ENCODE results near the gene GOLM1. TPM values are rescaled to one million over a fixed set of nuclear protein-coding genes. Genes with fewer than 3 reads are reported as not detected.

GOLM1 gene
- total and polyA plus RNA-seq, 2 of the 4 experiments (the other 2 are of a cell fraction) = 54.8 to 59.2 TPM

DNA sequence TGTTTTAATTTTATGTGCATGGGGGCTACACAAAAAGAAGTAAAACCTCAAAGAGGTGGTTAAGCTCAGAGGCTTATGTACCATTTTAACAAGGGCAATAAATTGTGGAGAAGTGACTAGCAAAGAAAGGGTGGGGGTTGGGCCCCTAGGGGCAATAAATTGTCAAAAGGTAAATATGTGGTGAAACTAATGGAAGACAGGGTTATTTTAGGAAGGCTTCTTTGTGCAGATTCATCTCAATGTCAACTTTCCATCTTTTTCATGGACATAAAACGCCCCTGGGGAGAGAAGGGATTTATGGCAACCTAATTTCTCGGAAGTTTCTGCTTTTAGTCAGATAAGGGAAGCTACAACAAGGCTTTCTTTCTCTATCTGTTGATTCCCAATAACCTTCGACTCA lies 42.5 kb upstream of the GOLM1 start:
- no peak overlapping the region for H2AK5ac ChIP-seq (ENCODE audit: low read depth, low read length)
- H3K56ac ChIP-seq (ENCODE audit: extremely low read depth, insufficient read depth, low read length) = no peak overlapping the region
- H3K4me3 ChIP-seq (ENCODE audit: insufficient read depth, low read depth, low read length) = no peak overlapping the region
- no peak overlapping the region for H4K8ac ChIP-seq (ENCODE audit: low read depth in 2 of 2, low read length in 2 of 2)
- CTCF ChIA-PET = interaction anchor here (0.7 kb wide), 1 partner anchor 18 kb away, joined by 3 read pairs; no protein-coding TSS in a partner anchor
- H3K27ac ChIP-seq (ENCODE audit: insufficient read depth, low read length) = no peak overlapping the region
- H3K4me1 ChIP-seq (ENCODE audit: control insufficient read depth, insufficient read depth, low read length) = no peaks in the 10 kb centered on the region
- H3K9me3 ChIP-seq (ENCODE audit: control insufficient read depth, insufficient read depth, low read length) = no peaks in the 10 kb centered on the region; the same call in 1 of the 2 replicates
- ATAC-seq (ENCODE audit: low read depth) (no peak), DNase-seq (no peak)
- no peak overlapping the region for H2BK20ac ChIP-seq (ENCODE audit: low read depth, low read length)
- no peak overlapping the region for H2BK120ac ChIP-seq (ENCODE audit: low read depth, low read length)
- H2AFZ ChIP-seq (replicated peaks; ENCODE audit: low read length, poor library complexity) = no peak overlapping the region
- intact Hi-C loops (cut with micrococcal nuclease) = no loop called here
- no peak overlapping the region for H3K23ac ChIP-seq (ENCODE audit: low read depth, low read length)
- H4K91ac ChIP-seq (ENCODE audit: insufficient read depth, low read depth, low read length) = no peak overlapping the region
- no CpG with 5 or more reads among the region's 3 CpGs for WGBS, 2 experiments (ENCODE audit: extremely low coverage in 2 of 2, insufficient read length in 1 of 2)
- H3K4me2 ChIP-seq (ENCODE audit: low read depth, low read length) = no peak overlapping the region
- no peak overlapping the region for H3K9ac ChIP-seq (ENCODE audit: low read depth, low read length)
- in situ Hi-C loops (cut with MboI; ENCODE audit: low sequenced_read_pairs) = no loop called here
- no peaks in the 10 kb centered on the region for H3K27me3 ChIP-seq (ENCODE audit: control insufficient read depth, insufficient read depth, low read length)
- H3K9me1 ChIP-seq (ENCODE audit: insufficient read depth, low read length) = no peaks in the 10 kb centered on the region
- POLR2A ChIA-PET (ENCODE audit: unreplicated experiment) = no interaction called here
- no peaks in the 10 kb centered on the region for H3K79me1 ChIP-seq (ENCODE audit: low read depth in 1 of 2, low read length in 2 of 2)
- no peak overlapping the region for H2BK5ac ChIP-seq (ENCODE audit: low read depth, low read length, poor library complexity, severe bottlenecking)
- H3K14ac ChIP-seq (replicated peaks; ENCODE audit: low read depth, low read length) = no peak overlapping the region
- no peaks in the 10 kb centered on the region for H4K20me1 ChIP-seq (ENCODE audit: insufficient read depth, low read length)
- H3K18ac ChIP-seq (ENCODE audit: low read depth, low read length) = no peak overlapping the region
- dilution Hi-C loops (cut with HindIII; ENCODE audit: low sequenced_read_pairs, unreplicated experiment) = no loop called here
- H2AK9ac ChIP-seq (replicated peaks; ENCODE audit: low read depth, low read length, poor library complexity) = no peak overlapping the region
- TF ChIP-seq BHLHE40 (IDR thresholded peaks at IDR 0.05; ENCODE audit: low read depth, low read length) (no peak), MXI1 (IDR thresholded peaks at IDR 0.05; ENCODE audit: borderline replicate concordance, low read depth, low read length) (no peak), RFX5 (IDR thresholded peaks at IDR 0.05; ENCODE audit: low read depth, low read length) (no peak), MAZ (IDR thresholded peaks at IDR 0.05; ENCODE audit: borderline replicate concordance, low read depth, low read length) (no peak), NFE2L2 (IDR thresholded peaks at IDR 0.05; ENCODE audit: low read depth, low read length) (no peak), SMC3 (IDR thresholded peaks at IDR 0.05; ENCODE audit: low read depth, low read length) (no peak), CEBPB (IDR thresholded peaks at IDR 0.05; ENCODE audit: low read depth, low read length) (no peak), CHD1 (IDR thresholded peaks at IDR 0.05; ENCODE audit: low read depth, low read length) (no peak), FOS (IDR thresholded peaks at IDR 0.05; ENCODE audit: low read depth, low read length) (no peak)
- TF ChIP-seq, protein P1, sequence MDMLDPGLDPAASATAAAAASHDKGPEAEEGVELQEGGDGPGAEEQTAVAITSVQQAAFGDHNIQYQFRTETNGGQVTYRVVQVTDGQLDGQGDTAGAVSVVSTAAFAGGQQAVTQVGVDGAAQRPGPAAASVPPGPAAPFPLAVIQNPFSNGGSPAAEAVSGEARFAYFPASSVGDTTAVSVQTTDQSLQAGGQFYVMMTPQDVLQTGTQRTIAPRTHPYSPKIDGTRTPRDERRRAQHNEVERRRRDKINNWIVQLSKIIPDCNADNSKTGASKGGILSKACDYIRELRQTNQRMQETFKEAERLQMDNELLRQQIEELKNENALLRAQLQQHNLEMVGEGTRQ (IDR thresholded peaks at IDR 0.05; ENCODE audit: low read depth, low read length) = no peak
- TF ChIP-seq, protein P2, sequence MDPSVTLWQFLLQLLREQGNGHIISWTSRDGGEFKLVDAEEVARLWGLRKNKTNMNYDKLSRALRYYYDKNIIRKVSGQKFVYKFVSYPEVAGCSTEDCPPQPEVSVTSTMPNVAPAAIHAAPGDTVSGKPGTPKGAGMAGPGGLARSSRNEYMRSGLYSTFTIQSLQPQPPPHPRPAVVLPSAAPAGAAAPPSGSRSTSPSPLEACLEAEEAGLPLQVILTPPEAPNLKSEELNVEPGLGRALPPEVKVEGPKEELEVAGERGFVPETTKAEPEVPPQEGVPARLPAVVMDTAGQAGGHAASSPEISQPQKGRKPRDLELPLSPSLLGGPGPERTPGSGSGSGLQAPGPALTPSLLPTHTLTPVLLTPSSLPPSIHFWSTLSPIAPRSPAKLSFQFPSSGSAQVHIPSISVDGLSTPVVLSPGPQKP (IDR thresholded peaks at IDR 0.05; ENCODE audit: borderline replicate concordance, low read depth, low read length) = no peak
- no peaks in the 10 kb centered on the region for H3K36me3 ChIP-seq (ENCODE audit: control insufficient read depth, insufficient read depth, low read length)
- H2BK15ac ChIP-seq (ENCODE audit: low read depth, low read length) = no peak overlapping the region
- no peak overlapping the region for H3K4ac ChIP-seq (ENCODE audit: low read depth, low read length)
- H4K5ac ChIP-seq (ENCODE audit: low read depth, low read length) = no peak overlapping the region
- BruUV-seq (replicated peaks) = no TSS peak

All from IMR-90 (cell line).